ENCODE data around the gene LAT. TPM values are rescaled to one million over a fixed set of nuclear protein-coding genes. Genes with fewer than 3 reads are reported as not detected.
A peak's percentile ranks its signal among the peaks of the same experiment; 100 is the strongest.

The LAT gene
- total RNA-seq, 1 donor from 2014 or later = 0.53 TPM

- Histone ChIP-seq H3K27me3 (ENCODE audit: control insufficient read depth, insufficient read depth, low read length) (no peaks in the 10 kb centered on the region), H3K36me3 (ENCODE audit: control insufficient read depth, insufficient read depth, low read length) (no peaks in the 10 kb centered on the region), H3K4me3 (ENCODE audit: low read depth, low read length) (no peak overlapping the region)
- FAIRE-seq (no peak), DNase-seq (ENCODE audit: low read depth) (no peak)
- TF ChIP-seq CTCF (IDR thresholded peaks at IDR 0.05; ENCODE audit: insufficient read depth, low read length, severe bottlenecking) = no peak
Measured at GRCh38 chr16:29025218-29025617, 40.4 kb downstream of the LAT start.

- DNase-seq (ENCODE audit: low read depth) = no peak
- Histone ChIP-seq H3K4me3 (ENCODE audit: low read depth, low read length) (no peak overlapping the region), H3K27me3 (ENCODE audit: control insufficient read depth, insufficient read depth, low read length) (no peaks in the 10 kb centered on the region), H3K36me3 (ENCODE audit: control insufficient read depth, insufficient read depth, low read length) (no peaks in the 10 kb centered on the region)
- no peak for FAIRE-seq
- TF ChIP-seq CTCF (IDR thresholded peaks at IDR 0.05; ENCODE audit: insufficient read depth, low read length, severe bottlenecking) = no peak
Measured at GRCh38 chr16:29025735-29026134, 40.9 kb downstream of the LAT start.

GRCh38 chr16:29028457-29029167 is 43.8 kb downstream of the LAT start:
- no peak for TF ChIP-seq CTCF (IDR thresholded peaks at IDR 0.05; ENCODE audit: insufficient read depth, low read length, severe bottlenecking)
- Histone ChIP-seq H3K4me3 (ENCODE audit: low read depth, low read length) (no peak overlapping the region), H3K27me3 (ENCODE audit: control insufficient read depth, insufficient read depth, low read length) (no peaks in the 10 kb centered on the region), H3K36me3 (ENCODE audit: control insufficient read depth, insufficient read depth, low read length) (no peaks in the 10 kb centered on the region)
- FAIRE-seq (no peak), DNase-seq (ENCODE audit: low read depth) (no peak)

- DNase-seq (ENCODE audit: low read depth) = peak; percentile 84
- H3K27me3 ChIP-seq (ENCODE audit: control insufficient read depth, insufficient read depth, low read length) = no peaks in the 10 kb centered on the region
- no peak for TF ChIP-seq CTCF (IDR thresholded peaks at IDR 0.05; ENCODE audit: insufficient read depth, low read length, severe bottlenecking)
- H3K4me3 ChIP-seq (ENCODE audit: low read depth, low read length) = no peak overlapping the region
- no peaks in the 10 kb centered on the region for H3K36me3 ChIP-seq (ENCODE audit: control insufficient read depth, insufficient read depth, low read length)
- no peak for FAIRE-seq
Measured at GRCh38 chr16:29029168-29029994, 44.5 kb downstream of the LAT start.

GRCh38 chr16:29030086-29030840 is 45.4 kb downstream of the LAT start:
- no peaks in the 10 kb centered on the region for H3K36me3 ChIP-seq (ENCODE audit: control insufficient read depth, insufficient read depth, low read length)
- no peak overlapping the region for H3K4me3 ChIP-seq (ENCODE audit: low read depth, low read length)
- no peak for FAIRE-seq
- DNase-seq (ENCODE audit: low read depth) = no peak
- H3K27me3 ChIP-seq (ENCODE audit: control insufficient read depth, insufficient read depth, low read length) = no peaks in the 10 kb centered on the region
- no peak for TF ChIP-seq CTCF (IDR thresholded peaks at IDR 0.05; ENCODE audit: insufficient read depth, low read length, severe bottlenecking)

Other genes with a start within 250 kb of the LAT start
- 0.77 and 1.6 TPM in 2 replicates for gene NPIPB9, start 233.3 kb upstream of the LAT start, total RNA-seq
- 27.4 and 35.7 TPM in 2 replicates for gene ATXN2L, start 162.1 kb upstream of the LAT start, total RNA-seq
- gene TUFM, start 138.7 kb upstream of the LAT start, total RNA-seq = 146 and 176 TPM in 2 replicates
- 4.2 and 6.7 TPM in 2 replicates for gene SH2B1, start 121.2 kb upstream of the LAT start, total RNA-seq
- gene ATP2A1, start 106.6 kb upstream of the LAT start, total RNA-seq = under 0.01 and 0.13 TPM in 2 replicates
- gene RABEP2, start 59.8 kb upstream of the LAT start, total RNA-seq = 20.3 and 30.0 TPM in 2 replicates
- not detected in 2 replicates for gene CD19, start 53.1 kb upstream of the LAT start, total RNA-seq
- 19.2 and 21.5 TPM in 2 replicates for gene NFATC2IP, start 34.1 kb upstream of the LAT start, total RNA-seq
- gene SPNS1, start 10.3 kb upstream of the LAT start, total RNA-seq = 20.8 and 21.4 TPM in 2 replicates

Data from bronchial epithelial cell (primary cell).